Measurements from ENCODE around the gene KAT8.

GRCh38 chr16:31167315-31167714, 49.9 kb downstream of the KAT8 start:
- TF ChIP-seq POLR2AphosphoS5 (IDR thresholded peaks at IDR 0.05) (no peak), CTCF (IDR thresholded peaks at IDR 0.05) (no peak)

Data from stomach (tissue), 4 donors.